VCaP (cell line): Measurements from ENCODE around the gene MATN3.
A peak's percentile ranks its signal among the peaks of the same experiment; 100 is the strongest.

Source experiments
- H3K27ac ChIP-seq: fragments of 450-650 bp; 2 replicates; pipeline ENCODE4 v1.5.1; 2017
- TF ChIP-seq, protein P1 (sequence below): fragments of 450-650 bp; conservative IDR thresholded peaks from 2 replicates; pipeline ENCODE4 v1.5.1; 2017; ENCODE audit warnings: mild to moderate bottlenecking, moderate library complexity

Gene MATN3, protein sequence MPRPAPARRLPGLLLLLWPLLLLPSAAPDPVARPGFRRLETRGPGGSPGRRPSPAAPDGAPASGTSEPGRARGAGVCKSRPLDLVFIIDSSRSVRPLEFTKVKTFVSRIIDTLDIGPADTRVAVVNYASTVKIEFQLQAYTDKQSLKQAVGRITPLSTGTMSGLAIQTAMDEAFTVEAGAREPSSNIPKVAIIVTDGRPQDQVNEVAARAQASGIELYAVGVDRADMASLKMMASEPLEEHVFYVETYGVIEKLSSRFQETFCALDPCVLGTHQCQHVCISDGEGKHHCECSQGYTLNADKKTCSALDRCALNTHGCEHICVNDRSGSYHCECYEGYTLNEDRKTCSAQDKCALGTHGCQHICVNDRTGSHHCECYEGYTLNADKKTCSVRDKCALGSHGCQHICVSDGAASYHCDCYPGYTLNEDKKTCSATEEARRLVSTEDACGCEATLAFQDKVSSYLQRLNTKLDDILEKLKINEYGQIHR

DNA sequence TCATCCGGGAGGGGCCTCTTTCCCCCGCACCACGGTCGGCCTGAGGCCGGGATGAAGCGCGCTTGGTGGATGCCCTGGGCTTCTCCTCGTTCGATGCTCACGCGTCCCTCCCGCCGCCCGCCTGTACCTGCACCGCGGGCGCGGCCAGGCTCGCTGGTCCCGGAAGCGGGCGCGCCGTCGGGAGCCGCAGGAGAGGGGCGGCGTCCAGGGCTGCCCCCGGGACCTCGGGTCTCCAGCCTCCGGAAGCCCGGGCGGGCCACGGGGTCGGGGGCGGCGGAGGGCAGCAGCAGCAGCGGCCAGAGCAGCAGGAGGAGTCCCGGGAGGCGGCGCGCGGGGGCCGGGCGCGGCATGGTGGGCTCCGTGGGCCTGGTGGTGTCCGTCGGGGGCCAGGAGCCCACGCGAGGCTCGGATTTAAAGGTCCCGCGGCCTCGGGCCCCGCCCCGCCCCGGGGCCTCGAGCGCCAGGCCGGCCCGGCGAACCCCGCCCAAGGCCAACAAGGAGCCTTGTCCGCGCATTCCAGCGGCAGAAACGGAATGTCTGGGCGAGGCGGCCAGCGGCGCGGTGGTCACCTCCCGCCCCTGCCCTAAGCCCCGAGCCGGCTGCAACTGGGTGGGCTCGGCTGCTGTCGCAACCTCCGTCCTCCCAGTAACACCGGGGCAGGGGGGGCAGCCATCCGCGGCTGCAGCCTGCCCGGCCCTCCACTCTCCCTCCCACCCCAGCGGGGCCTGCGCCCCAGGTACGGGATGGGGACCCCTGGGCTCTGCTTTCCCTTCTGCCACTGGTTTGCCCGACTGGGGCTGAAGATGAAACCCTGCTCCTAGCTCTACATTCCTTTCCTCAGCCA is at the start of gene MATN3:
Gene MATN3, minus strand, starts transcription at position 387 of the 844 bp plus-strand sequence. Its CDS starts 37 bp downstream, at position 350.
- peak within 1 kb of the TSS; percentile 33; the same call in 1 of the 2 replicates for H3K27ac ChIP-seq
- TF ChIP-seq, protein P1, sequence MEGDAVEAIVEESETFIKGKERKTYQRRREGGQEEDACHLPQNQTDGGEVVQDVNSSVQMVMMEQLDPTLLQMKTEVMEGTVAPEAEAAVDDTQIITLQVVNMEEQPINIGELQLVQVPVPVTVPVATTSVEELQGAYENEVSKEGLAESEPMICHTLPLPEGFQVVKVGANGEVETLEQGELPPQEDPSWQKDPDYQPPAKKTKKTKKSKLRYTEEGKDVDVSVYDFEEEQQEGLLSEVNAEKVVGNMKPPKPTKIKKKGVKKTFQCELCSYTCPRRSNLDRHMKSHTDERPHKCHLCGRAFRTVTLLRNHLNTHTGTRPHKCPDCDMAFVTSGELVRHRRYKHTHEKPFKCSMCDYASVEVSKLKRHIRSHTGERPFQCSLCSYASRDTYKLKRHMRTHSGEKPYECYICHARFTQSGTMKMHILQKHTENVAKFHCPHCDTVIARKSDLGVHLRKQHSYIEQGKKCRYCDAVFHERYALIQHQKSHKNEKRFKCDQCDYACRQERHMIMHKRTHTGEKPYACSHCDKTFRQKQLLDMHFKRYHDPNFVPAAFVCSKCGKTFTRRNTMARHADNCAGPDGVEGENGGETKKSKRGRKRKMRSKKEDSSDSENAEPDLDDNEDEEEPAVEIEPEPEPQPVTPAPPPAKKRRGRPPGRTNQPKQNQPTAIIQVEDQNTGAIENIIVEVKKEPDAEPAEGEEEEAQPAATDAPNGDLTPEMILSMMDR = no peak

DNA sequence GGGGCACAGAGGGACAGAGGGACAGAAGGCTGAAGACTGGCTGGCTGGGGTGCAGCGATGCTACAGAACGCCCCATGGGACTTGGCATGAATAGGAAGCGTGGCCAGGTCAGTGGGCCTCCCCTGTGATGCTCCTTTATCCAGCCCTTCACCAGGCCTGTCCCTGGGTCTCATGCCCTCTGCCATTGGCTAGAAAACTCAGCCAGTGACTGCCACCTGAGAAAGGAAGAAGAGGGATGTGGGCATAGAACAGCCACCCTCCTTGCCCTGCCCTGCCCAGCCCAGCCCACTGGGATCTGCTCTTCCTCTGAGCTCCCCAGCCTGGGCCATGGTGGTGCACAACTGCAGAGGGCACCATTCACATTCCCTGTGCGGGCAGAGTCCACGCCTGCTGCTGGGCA is 49.5 kb upstream of the MATN3 start:
- H3K27ac ChIP-seq = no peak overlapping the region
- TF ChIP-seq, protein P1 = no peak

DNA sequence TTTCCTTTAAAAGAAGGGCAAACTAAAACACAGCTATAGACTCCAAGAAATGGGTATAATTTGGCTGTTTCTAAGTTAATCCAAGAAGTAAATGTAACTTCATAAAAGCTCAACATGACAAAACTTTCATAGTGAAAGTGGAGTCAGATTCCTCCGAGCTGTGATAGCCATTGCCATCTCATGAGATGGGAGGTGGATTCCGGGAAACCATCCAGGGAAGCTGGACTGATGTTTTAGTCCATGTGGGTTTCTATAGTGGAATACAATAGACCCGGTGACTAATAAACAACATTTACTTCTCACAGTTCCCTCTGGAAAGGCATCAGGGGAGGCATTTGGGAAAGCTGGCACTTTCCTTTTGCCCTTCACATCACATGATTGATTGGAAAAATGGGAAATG is 49.0 kb upstream of the MATN3 start:
- TF ChIP-seq, protein P1 = no peak
- no peak overlapping the region for H3K27ac ChIP-seq

DNA sequence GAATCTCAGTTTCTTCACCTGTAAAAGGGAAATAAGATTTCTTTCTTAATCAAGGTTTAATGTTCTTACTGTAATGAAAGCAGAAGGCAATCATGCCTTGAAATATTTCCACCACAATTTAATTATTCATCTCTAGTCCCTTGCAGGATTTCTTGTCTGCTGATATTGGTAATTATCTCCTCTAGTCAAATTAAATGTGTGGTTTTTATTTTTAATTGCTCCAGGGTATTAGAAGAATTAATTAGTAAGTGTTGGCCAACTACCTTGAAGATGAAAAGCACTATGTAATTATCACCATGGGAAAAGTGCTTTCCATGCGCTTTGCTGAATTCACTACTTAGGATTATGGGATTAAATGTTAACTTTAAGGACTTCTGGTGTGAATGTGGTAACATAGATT is 47.6 kb upstream of the MATN3 start:
- H3K27ac ChIP-seq = no peak overlapping the region
- TF ChIP-seq, protein P1 = no peak

DNA sequence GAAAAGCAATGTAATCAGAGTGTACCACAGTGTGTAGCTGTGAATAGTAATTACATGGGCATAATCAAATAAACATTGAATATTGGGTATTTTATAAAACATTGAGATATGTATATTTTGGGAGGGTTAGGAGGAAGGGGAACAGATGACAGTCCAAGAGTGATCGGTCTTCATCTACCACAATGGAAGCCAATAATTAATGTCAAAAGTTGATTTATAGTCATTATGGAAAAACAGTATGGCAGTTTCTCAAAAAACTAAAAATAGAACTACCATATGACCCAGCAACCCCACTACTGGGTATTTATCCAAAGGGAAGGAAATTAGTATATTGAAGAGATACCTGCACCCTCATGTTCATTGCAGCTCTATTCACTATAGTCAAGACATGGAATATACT is 44.8 kb upstream of the MATN3 start:
- no peak overlapping the region for H3K27ac ChIP-seq
- TF ChIP-seq, protein P1 = no peak

DNA sequence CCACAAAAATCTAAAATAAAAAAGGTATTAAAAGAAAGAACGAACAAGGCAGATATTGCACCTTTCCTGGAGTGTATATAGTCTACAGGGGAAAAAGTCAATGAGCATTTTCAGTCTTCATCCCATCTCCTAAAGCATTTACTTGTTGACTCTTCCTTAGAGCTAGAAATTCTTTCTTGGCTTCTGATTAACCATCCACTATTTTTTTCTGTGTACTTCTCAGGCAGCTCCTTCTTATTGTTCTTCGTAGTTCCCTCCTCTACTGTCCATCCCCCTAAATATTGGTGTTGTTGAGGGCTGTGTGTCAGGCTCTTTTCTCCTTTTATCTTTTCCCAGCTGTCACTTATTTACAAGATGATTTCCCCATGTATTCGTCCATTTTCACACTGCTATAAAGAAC is 42.5 kb upstream of the MATN3 start:
- H3K27ac ChIP-seq = no peak overlapping the region
- TF ChIP-seq, protein P1 = no peak

DNA sequence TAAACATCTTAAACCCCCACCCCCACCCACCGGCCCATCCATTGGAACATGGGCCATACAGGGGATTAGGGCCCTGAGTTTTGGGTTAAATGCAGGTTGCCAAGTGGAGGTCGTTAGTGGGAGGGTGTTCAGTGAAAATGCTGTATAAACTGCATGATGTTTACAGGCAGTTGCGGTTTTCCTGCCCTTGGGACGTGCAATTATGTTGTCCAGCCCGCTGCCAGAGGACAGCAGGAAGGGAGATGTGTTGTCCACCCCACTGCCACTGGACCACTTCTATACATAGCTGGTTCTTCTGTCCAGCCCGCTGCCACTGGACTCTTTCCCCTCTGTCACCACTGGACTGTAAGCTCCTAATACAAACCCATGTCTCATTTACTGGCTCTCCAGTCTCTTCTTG is 41.7 kb upstream of the MATN3 start:
- no peak overlapping the region for H3K27ac ChIP-seq
- TF ChIP-seq, protein P1 = no peak
